HCT116 (cell line): ENCODE data around the gene CERS5. TPM values are rescaled to one million over a fixed set of nuclear protein-coding genes. Genes with fewer than 3 reads are reported as not detected.

Experiments used
- ATAC-seq: fragments of 200-7000 bp; cut with Tn5 transposase; 2 replicates; pipeline ENCODE4 v1.9.1; 2020; ENCODE audit warnings: mild to moderate bottlenecking, moderate library complexity
- BruUV-seq: library from RNA; stranded (reverse); fragments of 400-500 nt; replicated peaks from 2 replicates; lab custom pipeline; 2021; lab: Mats Ljungman, UMichigan
- CTCF ChIA-PET: fragments of 300-600 bp; sonication (Branson Sonifier 250); formaldehyde crosslinking; loops from one replicate; lab custom pipeline; 2021; ENCODE audit warnings: antibody characterized with exemption; lab: Charles Lee
- POLR2A ChIA-PET: fragments of 300-600, 350-600 bp; sonication (Branson Sonifier 250); formaldehyde crosslinking; loops from one replicate; lab custom pipeline; 2021; ENCODE audit warnings: antibody characterized with exemption; lab: Charles Lee
- RAD21 ChIA-PET, 2 experiments: fragments of 300-600 bp; sonication (Branson Sonifier 250); formaldehyde crosslinking; loops; one replicate each; lab custom pipeline; 2023; ENCODE audit warnings: low total read pairs in 2 of 2; ENCODE audit not compliant: uncharacterized antibody in 2 of 2, unreplicated experiment in 2 of 2, low non-redundant PET in 1 of 2; lab: Charles Lee
- DNase-seq: peaks from one replicate; pipeline ENCODE4 v3.0.0-alpha.2; 2010; ENCODE audit warnings: low read depth, low spot score
- H2AFZ ChIP-seq: fragments of 200-600 bp; shearing (Covaris generic), sonication (generic); 2 replicates; pipeline ENCODE4 v1.6.1; 2017; ENCODE audit warnings: low read depth, mixed run types, mixed read lengths, antibody characterized with exemption, low read length; ENCODE audit not compliant: poor library complexity, severe bottlenecking
- H3K27ac ChIP-seq: 2 replicates; pipeline ENCODE4 v1.5.1; 2012; ENCODE audit warnings: low read depth, low read length
- H3K27me3 ChIP-seq: fragments of 200-600 bp; sonication (generic); 2 replicates; pipeline ENCODE4 v1.6.1; 2016; ENCODE audit warnings: mixed run types, low read length, mixed read lengths; ENCODE audit not compliant: insufficient read depth
- H3K36me3 ChIP-seq, 2 experiments: fragments of 200-500 bp in 1 of 2; fragments of 200-600 bp in 1 of 2; sonication (Bioruptor generic) in 1 of 2; sonication (generic) in 1 of 2; 2 replicates each; pipeline versions ENCODE4 v1.5.1 to v1.6.1; 2014 to 2016; ENCODE audit warnings: low read length in 2 of 2, inconsistent platforms in 1 of 2, mixed read lengths in 1 of 2, mixed run types in 1 of 2; ENCODE audit not compliant: insufficient read depth in 2 of 2, control insufficient read depth in 1 of 2
- H3K4me1 ChIP-seq, 2 experiments: fragments of 200-600 bp in 1 of 2; sonication (generic) in 1 of 2; 2 replicates each; pipeline versions ENCODE4 v1.5.1 to v1.6.1; 2012 to 2017; ENCODE audit warnings: low read length in 2 of 2, inconsistent platforms in 1 of 2, mild to moderate bottlenecking in 1 of 2, mixed read lengths in 1 of 2, mixed run types in 1 of 2, moderate library complexity in 1 of 2; ENCODE audit not compliant: insufficient read depth in 2 of 2, control insufficient read depth in 1 of 2
- H3K4me2 ChIP-seq: fragments of 200-600 bp; sonication (generic); 2 replicates; pipeline ENCODE4 v1.6.1; 2017; ENCODE audit warnings: mixed run types, low read length, mixed read lengths
- H3K4me3 ChIP-seq, 2 experiments: fragments of 200-600 bp in 1 of 2; sonication (generic) in 1 of 2; replicated peaks in 1 of 2; 2 replicates each; pipeline ENCODE4 v1.5.1; 2011 to 2016; ENCODE audit warnings: low read length in 2 of 2, control low read depth in 1 of 2, low read depth in 1 of 2, mild to moderate bottlenecking in 1 of 2, mixed read lengths in 1 of 2, mixed run types in 1 of 2
- H3K79me2 ChIP-seq: fragments of 200-600 bp; sonication (generic); 2 replicates; pipeline ENCODE4 v1.6.1; 2017; ENCODE audit warnings: mild to moderate bottlenecking, mixed run types, low read length, moderate library complexity, mixed read lengths; ENCODE audit not compliant: insufficient read depth
- H3K9ac ChIP-seq: fragments of 200-600 bp; sonication (generic); 2 replicates; pipeline ENCODE4 v1.6.1; 2016; ENCODE audit warnings: low read length, mixed read lengths
- H3K9me2 ChIP-seq: fragments of 200-600 bp; sonication (generic), shearing (Covaris generic); 2 replicates; pipeline ENCODE4 v1.6.1; 2017; ENCODE audit warnings: mixed run types, mild to moderate bottlenecking, moderate library complexity; ENCODE audit not compliant: insufficient read depth
- H3K9me3 ChIP-seq, 2 experiments: fragments of 200-500 bp in 1 of 2; fragments of 200-600 bp in 1 of 2; sonication (Bioruptor generic) in 1 of 2; sonication (generic) in 1 of 2; 2 replicates each; pipeline ENCODE4 v1.6.1; 2014 to 2017; ENCODE audit warnings: low read length in 2 of 2, mixed read lengths in 2 of 2, inconsistent platforms in 1 of 2, low read depth in 1 of 2, mild to moderate bottlenecking in 1 of 2, mixed run types in 1 of 2, moderate library complexity in 1 of 2; ENCODE audit not compliant: control insufficient read depth in 1 of 2, insufficient read depth in 1 of 2
- H4K20me1 ChIP-seq: fragments of 200-600 bp; sonication (generic), shearing (Covaris generic); 2 replicates; pipeline ENCODE4 v1.6.1; 2017; ENCODE audit warnings: mixed run types, mild to moderate bottlenecking, moderate library complexity; ENCODE audit not compliant: insufficient read depth
- CBX3 ChIP-seq: IDR thresholded peaks from 2 replicates; pipeline ENCODE4 v1.6.1; 2012; ENCODE audit warnings: low read depth
- CEBPB ChIP-seq: IDR thresholded peaks from 2 replicates; pipeline ENCODE4 v1.6.1; 2012; ENCODE audit warnings: low read depth
- EGR1 ChIP-seq: IDR thresholded peaks from 2 replicates; pipeline ENCODE4 v1.6.1; 2012; ENCODE audit warnings: low read depth
- ELF1 ChIP-seq: IDR thresholded peaks from 2 replicates; pipeline ENCODE4 v1.6.1; 2012; ENCODE audit warnings: low read depth, borderline replicate concordance
- EZH2 ChIP-seq: fragments of 200-600 bp; sonication (generic); IDR thresholded peaks from 2 replicates; pipeline ENCODE4 v1.6.1; 2017; ENCODE audit warnings: antibody characterized with exemption, mixed run types
- SIN3A ChIP-seq: IDR thresholded peaks from 2 replicates; pipeline ENCODE4 v1.6.1; 2012; ENCODE audit warnings: low read depth
- SP1 ChIP-seq: IDR thresholded peaks from 2 replicates; pipeline ENCODE4 v1.6.1; 2012; ENCODE audit warnings: low read depth
- SRF ChIP-seq: IDR thresholded peaks from 2 replicates; pipeline ENCODE4 v1.6.1; 2012; ENCODE audit warnings: low read depth
- TCF7L2 ChIP-seq: IDR thresholded peaks from 2 replicates; pipeline ENCODE4 v1.7.0; 2011; ENCODE audit warnings: borderline replicate concordance, inconsistent platforms; ENCODE audit not compliant: insufficient read depth, insufficient read length; ENCODE audit errors: extremely low read depth
- YY1 ChIP-seq: IDR thresholded peaks from 2 replicates; pipeline ENCODE4 v1.6.1; 2011; ENCODE audit warnings: low read length, low read depth, moderate library complexity, mild to moderate bottlenecking; ENCODE audit not compliant: insufficient replicate concordance; ENCODE audit errors: extremely low read depth
- intact Hi-C: fragments of 100-400 bp; cut with micrococcal nuclease; formaldehyde crosslinking; loops from 2 replicates; pipeline ENCODE4 v1.10.0; 2022
- total RNA-seq: library from RNA; stranded (reverse); gene quantifications from one replicate; pipeline ENCODE4 v1.2.1, GENCODE V29; 2021; ENCODE audit not compliant: unreplicated experiment
- TF ChIP-seq, protein P1 (sequence below), 3 experiments: fragments of 200-600 bp in 1 of 3; sonication (generic) in 1 of 3; IDR thresholded peaks in 2 of 3; conservative IDR thresholded peaks in 1 of 3; 2 replicates each; pipeline ENCODE4 v1.5.1; 2012 to 2017; ENCODE audit warnings: low read depth in 2 of 3, low read length in 2 of 3, antibody characterized with exemption in 1 of 3, borderline replicate concordance in 1 of 3, control low read depth in 1 of 3, mild to moderate bottlenecking in 1 of 3, mixed read lengths in 1 of 3, mixed run types in 1 of 3, moderate library complexity in 1 of 3; ENCODE audit not compliant: insufficient read depth in 1 of 3
- TF ChIP-seq, protein P2 (sequence below): IDR thresholded peaks from 2 replicates; pipeline ENCODE4 v1.6.1; 2011; ENCODE audit warnings: mild to moderate bottlenecking, low read length, moderate library complexity; ENCODE audit not compliant: insufficient replicate concordance; ENCODE audit errors: extremely low read depth
- TF ChIP-seq, protein P3 (sequence below): IDR thresholded peaks from 2 replicates; pipeline ENCODE4 v1.6.1; 2012
- TF ChIP-seq, protein P4 (sequence below): IDR thresholded peaks from 2 replicates; pipeline ENCODE4 v1.6.1; 2012; ENCODE audit warnings: low read depth
- TF ChIP-seq, protein P5 (sequence below): IDR thresholded peaks from 2 replicates; pipeline ENCODE4 v1.6.1; 2012

CERS5 gene
- total RNA-seq, 1 experiment from 2014 or later = 33.4 TPM

DNA sequence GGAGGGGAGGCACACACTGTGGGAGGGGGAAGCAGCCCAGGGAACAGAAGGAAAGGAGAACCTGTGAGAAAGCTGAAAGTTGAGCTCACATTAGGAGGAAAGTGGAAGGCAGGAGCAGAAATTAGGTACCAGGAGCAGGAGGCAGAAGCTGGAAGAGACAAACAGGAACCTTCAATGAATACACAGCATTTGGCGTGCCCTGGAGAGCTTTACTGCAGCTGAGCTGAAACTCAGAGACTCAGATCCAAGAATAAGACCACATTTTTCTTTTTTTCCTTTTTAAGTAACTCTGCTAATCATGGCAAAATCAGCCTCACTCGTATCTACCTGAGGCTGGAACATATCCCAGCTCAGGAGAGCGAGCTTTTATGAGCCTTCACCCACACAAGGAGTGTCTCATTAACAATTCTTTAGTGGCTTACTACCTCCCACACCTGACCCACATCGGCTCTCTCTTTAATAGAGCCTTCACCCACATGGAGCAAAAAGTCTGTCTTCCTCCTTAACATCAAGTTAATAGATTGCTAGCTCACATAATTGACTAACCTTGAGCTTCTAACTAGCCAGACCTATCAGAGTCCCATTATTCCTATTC, 18.2 kb upstream of the CERS5 start:
- BruUV-seq = no TSS peak

More for the DNA sequence above, 18.2 kb upstream of the CERS5 start:
- no peaks in the 10 kb centered on the region for H3K9me2 ChIP-seq
- 0 out of 2 replicates have a peak, but pooled peaks cover 4% of the 10 kb centered on the region for H4K20me1 ChIP-seq
- no peak overlapping the region for H3K9ac ChIP-seq
- intact Hi-C loops = loop anchor here (10.0 kb wide), 1 partner anchor 411 kb away; no protein-coding TSS in a partner anchor
- no peaks in the 10 kb centered on the region for H3K27me3 ChIP-seq
- DNase-seq = no peak
- H3K9me3 ChIP-seq = no peaks in the 10 kb centered on the region
- ATAC-seq = no peak
- H3K36me3 ChIP-seq = peaks cover 0 to 19% of the 10 kb centered on the region in 2 experiments; a peak in 1 of 4 replicates
- no peak overlapping the region for H2AFZ ChIP-seq
- RAD21 ChIA-PET = interaction anchor here in 1 of 2 experiments (1.2 kb wide), 1 partner anchor 129 kb away, joined by 3 read pairs; no protein-coding TSS in a partner anchor
- CTCF ChIA-PET = interaction anchor here (1.3 kb wide), 1 partner anchor 9 kb away, joined by 4 read pairs; no protein-coding TSS in a partner anchor
- H3K4me1 ChIP-seq = no peaks in the 10 kb centered on the region
- H3K79me2 ChIP-seq = no peaks in the 10 kb centered on the region
- H3K4me2 ChIP-seq = no peak overlapping the region
- H3K4me3 ChIP-seq = no peak overlapping the region
- POLR2A ChIA-PET = no interaction called here
- TF ChIP-seq CEBPB = no peak
- TF ChIP-seq EZH2 = no peak
- no peak for TF ChIP-seq SP1
- TF ChIP-seq TCF7L2 = no peak
- no peak for TF ChIP-seq ELF1
- TF ChIP-seq SRF = no peak
- no peak for TF ChIP-seq SIN3A
- TF ChIP-seq, protein P1, sequence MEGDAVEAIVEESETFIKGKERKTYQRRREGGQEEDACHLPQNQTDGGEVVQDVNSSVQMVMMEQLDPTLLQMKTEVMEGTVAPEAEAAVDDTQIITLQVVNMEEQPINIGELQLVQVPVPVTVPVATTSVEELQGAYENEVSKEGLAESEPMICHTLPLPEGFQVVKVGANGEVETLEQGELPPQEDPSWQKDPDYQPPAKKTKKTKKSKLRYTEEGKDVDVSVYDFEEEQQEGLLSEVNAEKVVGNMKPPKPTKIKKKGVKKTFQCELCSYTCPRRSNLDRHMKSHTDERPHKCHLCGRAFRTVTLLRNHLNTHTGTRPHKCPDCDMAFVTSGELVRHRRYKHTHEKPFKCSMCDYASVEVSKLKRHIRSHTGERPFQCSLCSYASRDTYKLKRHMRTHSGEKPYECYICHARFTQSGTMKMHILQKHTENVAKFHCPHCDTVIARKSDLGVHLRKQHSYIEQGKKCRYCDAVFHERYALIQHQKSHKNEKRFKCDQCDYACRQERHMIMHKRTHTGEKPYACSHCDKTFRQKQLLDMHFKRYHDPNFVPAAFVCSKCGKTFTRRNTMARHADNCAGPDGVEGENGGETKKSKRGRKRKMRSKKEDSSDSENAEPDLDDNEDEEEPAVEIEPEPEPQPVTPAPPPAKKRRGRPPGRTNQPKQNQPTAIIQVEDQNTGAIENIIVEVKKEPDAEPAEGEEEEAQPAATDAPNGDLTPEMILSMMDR (IDR thresholded peaks at IDR 0.05 in 2 of 3, conservative IDR thresholded peaks at IDR 0.05 in 1 of 3; ENCODE audit: borderline replicate concordance in 1 of 3, insufficient read depth in 1 of 3, low read depth in 2 of 3, low read length in 2 of 3) = no peak
- TF ChIP-seq, protein P2, sequence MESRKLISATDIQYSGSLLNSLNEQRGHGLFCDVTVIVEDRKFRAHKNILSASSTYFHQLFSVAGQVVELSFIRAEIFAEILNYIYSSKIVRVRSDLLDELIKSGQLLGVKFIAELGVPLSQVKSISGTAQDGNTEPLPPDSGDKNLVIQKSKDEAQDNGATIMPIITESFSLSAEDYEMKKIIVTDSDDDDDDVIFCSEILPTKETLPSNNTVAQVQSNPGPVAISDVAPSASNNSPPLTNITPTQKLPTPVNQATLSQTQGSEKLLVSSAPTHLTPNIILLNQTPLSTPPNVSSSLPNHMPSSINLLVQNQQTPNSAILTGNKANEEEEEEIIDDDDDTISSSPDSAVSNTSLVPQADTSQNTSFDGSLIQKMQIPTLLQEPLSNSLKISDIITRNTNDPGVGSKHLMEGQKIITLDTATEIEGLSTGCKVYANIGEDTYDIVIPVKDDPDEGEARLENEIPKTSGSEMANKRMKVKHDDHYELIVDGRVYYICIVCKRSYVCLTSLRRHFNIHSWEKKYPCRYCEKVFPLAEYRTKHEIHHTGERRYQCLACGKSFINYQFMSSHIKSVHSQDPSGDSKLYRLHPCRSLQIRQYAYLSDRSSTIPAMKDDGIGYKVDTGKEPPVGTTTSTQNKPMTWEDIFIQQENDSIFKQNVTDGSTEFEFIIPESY = no peak
- TF ChIP-seq CBX3 = no peak
- TF ChIP-seq, protein P3, sequence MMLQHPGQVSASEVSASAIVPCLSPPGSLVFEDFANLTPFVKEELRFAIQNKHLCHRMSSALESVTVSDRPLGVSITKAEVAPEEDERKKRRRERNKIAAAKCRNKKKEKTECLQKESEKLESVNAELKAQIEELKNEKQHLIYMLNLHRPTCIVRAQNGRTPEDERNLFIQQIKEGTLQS = no peak
- no peak for TF ChIP-seq YY1
- TF ChIP-seq EGR1 = no peak
- TF ChIP-seq, protein P4, sequence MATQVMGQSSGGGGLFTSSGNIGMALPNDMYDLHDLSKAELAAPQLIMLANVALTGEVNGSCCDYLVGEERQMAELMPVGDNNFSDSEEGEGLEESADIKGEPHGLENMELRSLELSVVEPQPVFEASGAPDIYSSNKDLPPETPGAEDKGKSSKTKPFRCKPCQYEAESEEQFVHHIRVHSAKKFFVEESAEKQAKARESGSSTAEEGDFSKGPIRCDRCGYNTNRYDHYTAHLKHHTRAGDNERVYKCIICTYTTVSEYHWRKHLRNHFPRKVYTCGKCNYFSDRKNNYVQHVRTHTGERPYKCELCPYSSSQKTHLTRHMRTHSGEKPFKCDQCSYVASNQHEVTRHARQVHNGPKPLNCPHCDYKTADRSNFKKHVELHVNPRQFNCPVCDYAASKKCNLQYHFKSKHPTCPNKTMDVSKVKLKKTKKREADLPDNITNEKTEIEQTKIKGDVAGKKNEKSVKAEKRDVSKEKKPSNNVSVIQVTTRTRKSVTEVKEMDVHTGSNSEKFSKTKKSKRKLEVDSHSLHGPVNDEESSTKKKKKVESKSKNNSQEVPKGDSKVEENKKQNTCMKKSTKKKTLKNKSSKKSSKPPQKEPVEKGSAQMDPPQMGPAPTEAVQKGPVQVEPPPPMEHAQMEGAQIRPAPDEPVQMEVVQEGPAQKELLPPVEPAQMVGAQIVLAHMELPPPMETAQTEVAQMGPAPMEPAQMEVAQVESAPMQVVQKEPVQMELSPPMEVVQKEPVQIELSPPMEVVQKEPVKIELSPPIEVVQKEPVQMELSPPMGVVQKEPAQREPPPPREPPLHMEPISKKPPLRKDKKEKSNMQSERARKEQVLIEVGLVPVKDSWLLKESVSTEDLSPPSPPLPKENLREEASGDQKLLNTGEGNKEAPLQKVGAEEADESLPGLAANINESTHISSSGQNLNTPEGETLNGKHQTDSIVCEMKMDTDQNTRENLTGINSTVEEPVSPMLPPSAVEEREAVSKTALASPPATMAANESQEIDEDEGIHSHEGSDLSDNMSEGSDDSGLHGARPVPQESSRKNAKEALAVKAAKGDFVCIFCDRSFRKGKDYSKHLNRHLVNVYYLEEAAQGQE = no peak
- TF ChIP-seq, protein P5, sequence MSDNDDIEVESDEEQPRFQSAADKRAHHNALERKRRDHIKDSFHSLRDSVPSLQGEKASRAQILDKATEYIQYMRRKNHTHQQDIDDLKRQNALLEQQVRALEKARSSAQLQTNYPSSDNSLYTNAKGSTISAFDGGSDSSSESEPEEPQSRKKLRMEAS = no peak
- TF ChIP-seq, all 23 proteins: peak for 0
- H3K27ac ChIP-seq = no peak overlapping the region
